ENCODE data around the gene POU5F1. TPM values are rescaled to one million over a fixed set of nuclear protein-coding genes. Genes with fewer than 3 reads are reported as not detected.

The POU5F1 gene
- polyA plus RNA-seq, 3 donors: 0.20 TPM; not detected in 2

DNA sequence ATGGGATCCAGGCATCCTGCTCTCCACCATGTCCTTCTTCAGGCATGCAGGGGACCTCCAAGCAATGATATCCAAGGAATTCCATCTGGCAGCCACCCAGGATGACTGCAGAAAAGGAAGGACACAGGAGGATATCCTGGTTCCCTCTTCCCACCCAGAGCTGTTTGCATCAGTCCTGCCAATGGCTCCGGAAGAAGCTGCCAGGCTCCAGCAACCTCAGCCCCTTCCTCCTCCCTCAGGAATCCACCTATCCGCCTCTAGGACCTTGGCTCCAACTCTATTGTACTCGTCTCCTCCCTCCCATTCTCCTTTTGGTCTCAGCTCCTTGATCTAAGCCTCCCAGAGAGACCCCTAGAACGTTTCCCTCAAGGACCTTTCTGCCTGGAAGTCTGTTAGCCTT is 30.9 kb downstream of the POU5F1 start:
- no peak overlapping the region for H3K4me3 Mint-ChIP-seq

GRCh38 chr6:31138982-31139381 is 31.5 kb downstream of the POU5F1 start, which contains the start of gene PSORS1C2:
Gene PSORS1C2, minus strand, starts transcription at chr6:31139066. Its CDS starts 40 bp downstream, at chr6:31139026.
- TF ChIP-seq CTCF (IDR thresholded peaks at IDR 0.05): no peak
- Mint-ChIP-seq H3K27ac (peak within 1 kb of the TSS in 1 of 7 donors; percentile 3), H3K4me3 (peak within 1 kb of the TSS in 1 of 2 donors; percentile 76), H3K36me3 (peaks cover 5 to 6% of the 10 kb centered on the region in 2 donors), H3K4me1 (peaks cover 6% of the 10 kb centered on the region), H3K9me3 (peaks cover 0 to 3% (median 0%) of the 10 kb centered on the region in 7 donors), H3K27me3 (ENCODE audit: low read depth in 3 of 3) (peaks cover 0 to 15% (median 2%) of the 10 kb centered on the region in 3 donors)
- Histone ChIP-seq H3K27me3 (ENCODE audit: control insufficient read depth in 2 of 2, insufficient read depth in 2 of 2, low read length in 2 of 2) (peaks cover 0 to 3% of the 10 kb centered on the region in 2 donors), H2AFZ (ENCODE audit: insufficient read depth, low read depth, low read length, poor library complexity, severe bottlenecking) (peak within 1 kb of the TSS; percentile 79), H3K9ac (ENCODE audit: insufficient read depth, low read length, poor library complexity, severe bottlenecking) (no peak within 1 kb of the TSS), H3K36me3 (replicated peaks in 1 of 2; ENCODE audit: control insufficient read depth in 1 of 2, insufficient read depth in 2 of 2, low read length in 2 of 2) (peaks cover 7 to 16% of the 10 kb centered on the region in 2 donors), H3K79me2 (ENCODE audit: insufficient read depth, low read length) (no peaks in the 10 kb centered on the region), H3K4me2 (replicated peaks; ENCODE audit: extremely low read depth, low read length, poor library complexity, severe bottlenecking) (peak within 1 kb of the TSS; percentile 81), H3K9me3 (replicated peaks in 1 of 2; ENCODE audit: control insufficient read depth in 1 of 2, insufficient read depth in 1 of 2, low read length in 2 of 2) (no peaks in the 10 kb centered on the region), H4K20me1 (ENCODE audit: insufficient read depth, low read length) (no peaks in the 10 kb centered on the region), H3K4me3 (replicated peaks in 1 of 3; ENCODE audit: low read depth in 2 of 3, low read length in 3 of 3) (peak within 1 kb of the TSS in 1 of 3 experiments; percentile 71), H3K4me1 (ENCODE audit: control insufficient read depth in 1 of 2, insufficient read depth in 2 of 2, low read length in 2 of 2) (peaks cover 0 to 6% of the 10 kb centered on the region in 2 donors), H3K27ac (ENCODE audit: low read depth in 1 of 2, low read length in 2 of 2) (no peak within 1 kb of the TSS)
- no peak for DNase-seq
- WGBS (ENCODE audit: insufficient coverage): 92% methylated on average over 4 of the region's 4 CpGs
- intact Hi-C loops (cut with micrococcal nuclease): no loop called here

More for the DNA sequence above, 30.9 kb downstream of the POU5F1 start:
- Histone ChIP-seq H3K4me3 (replicated peaks in 1 of 3; ENCODE audit: low read depth in 2 of 3, low read length in 3 of 3) (no peak overlapping the region), H3K36me3 (replicated peaks in 1 of 2; ENCODE audit: control insufficient read depth in 1 of 2, insufficient read depth in 2 of 2, low read length in 2 of 2) (peaks cover 10 to 20% of the 10 kb centered on the region in 2 donors), H4K20me1 (ENCODE audit: insufficient read depth, low read length) (no peaks in the 10 kb centered on the region), H3K4me2 (replicated peaks; ENCODE audit: extremely low read depth, low read length, poor library complexity, severe bottlenecking) (no peak overlapping the region), H3K9me3 (replicated peaks in 1 of 2; ENCODE audit: control insufficient read depth in 1 of 2, insufficient read depth in 1 of 2, low read length in 2 of 2) (no peaks in the 10 kb centered on the region), H2AFZ (ENCODE audit: insufficient read depth, low read depth, low read length, poor library complexity, severe bottlenecking) (no peak overlapping the region), H3K27me3 (ENCODE audit: control insufficient read depth in 2 of 2, insufficient read depth in 2 of 2, low read length in 2 of 2) (peaks cover 0 to 3% of the 10 kb centered on the region in 2 donors), H3K9ac (ENCODE audit: insufficient read depth, low read length, poor library complexity, severe bottlenecking) (no peak overlapping the region), H3K27ac (ENCODE audit: low read depth in 1 of 2, low read length in 2 of 2) (no peak overlapping the region), H3K79me2 (ENCODE audit: insufficient read depth, low read length) (no peaks in the 10 kb centered on the region), H3K4me1 (ENCODE audit: control insufficient read depth in 1 of 2, insufficient read depth in 2 of 2, low read length in 2 of 2) (peaks cover 0 to 6% of the 10 kb centered on the region in 2 donors)
- no peak for TF ChIP-seq CTCF (IDR thresholded peaks at IDR 0.05)
- H3K27ac Mint-ChIP-seq: no peak overlapping the region
- DNase-seq: no peak
- intact Hi-C loops (cut with micrococcal nuclease): no loop called here
- WGBS (ENCODE audit: insufficient coverage): 89% methylated on average over 4 of the region's 4 CpGs
- peaks cover 6% of the 10 kb centered on the region for H3K4me1 Mint-ChIP-seq
- peaks cover 8 to 9% of the 10 kb centered on the region in 2 donors for H3K36me3 Mint-ChIP-seq
- peaks cover 0 to 13% (median 2%) of the 10 kb centered on the region in 3 donors for H3K27me3 Mint-ChIP-seq (ENCODE audit: low read depth in 3 of 3)
- peaks cover 0 to 3% (median 0%) of the 10 kb centered on the region in 7 donors for H3K9me3 Mint-ChIP-seq
